GM23338 (cell line): Measurements from ENCODE around the gene THNSL1.

Source experiments
- POLR2AphosphoS5 ChIP-seq: IDR thresholded peaks from 2 replicates; pipeline ENCODE4 v1.6.1; 2016; ENCODE audit warnings: antibody characterized with exemption, low read depth
- ZNF114 ChIP-seq: fragments of 250-450 bp; sonication (Bioruptor Pico); IDR thresholded peaks from 2 replicates; pipeline ENCODE4 v1.5.0; 2020; ENCODE audit warnings: mild to moderate bottlenecking, moderate library complexity

DNA sequence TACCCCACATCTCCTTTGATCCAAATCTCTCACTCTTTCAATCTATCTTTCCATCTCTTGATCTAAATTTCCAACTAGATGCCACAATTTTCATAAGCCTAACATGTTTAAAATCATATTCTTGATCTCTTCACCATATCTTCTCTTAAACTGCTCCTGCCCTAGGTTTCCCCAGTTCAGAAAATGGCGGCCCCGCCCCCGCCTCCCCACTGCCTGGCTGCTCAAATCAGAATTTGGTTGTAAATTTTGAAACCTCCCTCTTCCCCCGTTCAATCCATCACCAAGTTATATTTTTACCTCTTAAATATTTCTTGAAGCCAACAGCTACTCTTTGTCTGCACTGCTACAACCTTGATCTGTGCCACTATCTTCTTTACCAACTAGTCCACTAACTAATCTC, 36.7 kb upstream of the THNSL1 start:
- TF ChIP-seq POLR2AphosphoS5 (no peak), ZNF114 (CRISPR knock-in tag) (no peak)
